22Rv1 (cell line): ENCODE data around the gene RIOX2.
"Not testable (repeated sequence)": the region's sequence is repeated elsewhere in the genome, so short reads cannot be mapped to it uniquely, and the experiment has no call there.

Source experiments
- H3K27ac ChIP-seq: fragments of 450-650 bp; 2 replicates; pipeline ENCODE4 v1.5.1; 2017
- CTCF ChIP-seq: fragments of 450-650 bp; IDR thresholded peaks from 2 replicates; pipeline ENCODE4 v1.5.1; 2017; ENCODE audit warnings: mild to moderate bottlenecking
- ZFX ChIP-seq: fragments of 450-650 bp; IDR thresholded peaks from 2 replicates; pipeline ENCODE4 v1.6.1; 2017; ENCODE audit warnings: antibody characterized with exemption, borderline replicate concordance

RIOX2 gene

GRCh38 chr3:97910931-97911351 is 61.3 kb downstream of the RIOX2 start:
- TF ChIP-seq CTCF (no peak), ZFX (no peak)
- peak overlapping the region; percentile 30; the same call in 1 of the 2 replicates for H3K27ac ChIP-seq

- peak overlapping the region; percentile 30; the same call in 1 of the 2 replicates for H3K27ac ChIP-seq
Observed at GRCh38 chr3:97910236-97910831, 61.9 kb downstream of the RIOX2 start.

GRCh38 chr3:97909830-97910229 is 62.4 kb downstream of the RIOX2 start:
- H3K27ac ChIP-seq: not testable (repeated sequence)

GRCh38 chr3:97901313-97902248 is 70.7 kb downstream of the RIOX2 start:
- no peak for TF ChIP-seq CTCF
- H3K27ac ChIP-seq: no peak overlapping the region

GRCh38 chr3:97899331-97899730 is 72.9 kb downstream of the RIOX2 start:
- TF ChIP-seq CTCF (no peak), ZFX (no peak)
- no peak overlapping the region for H3K27ac ChIP-seq

- no peak overlapping the region for H3K27ac ChIP-seq
- TF ChIP-seq ZFX: no peak
- TF ChIP-seq CTCF: no peak
Observed at GRCh38 chr3:97896547-97896946, 75.7 kb downstream of the RIOX2 start.

- no peak for TF ChIP-seq CTCF
- TF ChIP-seq ZFX: no peak
- no peak overlapping the region for H3K27ac ChIP-seq
Observed at GRCh38 chr3:97896129-97896528, 76.1 kb downstream of the RIOX2 start.

- no peak overlapping the region for H3K27ac ChIP-seq
- TF ChIP-seq CTCF (no peak), ZFX (no peak)
Observed at GRCh38 chr3:97895216-97895615, 77.0 kb downstream of the RIOX2 start.
